ENCODE measurements around the gene FSTL3. TPM values are rescaled to one million over a fixed set of nuclear protein-coding genes. Genes with fewer than 3 reads are reported as not detected.

FSTL3 gene
- total RNA-seq, 1 experiment from 2014 or later: 6.8 TPM

DNA sequence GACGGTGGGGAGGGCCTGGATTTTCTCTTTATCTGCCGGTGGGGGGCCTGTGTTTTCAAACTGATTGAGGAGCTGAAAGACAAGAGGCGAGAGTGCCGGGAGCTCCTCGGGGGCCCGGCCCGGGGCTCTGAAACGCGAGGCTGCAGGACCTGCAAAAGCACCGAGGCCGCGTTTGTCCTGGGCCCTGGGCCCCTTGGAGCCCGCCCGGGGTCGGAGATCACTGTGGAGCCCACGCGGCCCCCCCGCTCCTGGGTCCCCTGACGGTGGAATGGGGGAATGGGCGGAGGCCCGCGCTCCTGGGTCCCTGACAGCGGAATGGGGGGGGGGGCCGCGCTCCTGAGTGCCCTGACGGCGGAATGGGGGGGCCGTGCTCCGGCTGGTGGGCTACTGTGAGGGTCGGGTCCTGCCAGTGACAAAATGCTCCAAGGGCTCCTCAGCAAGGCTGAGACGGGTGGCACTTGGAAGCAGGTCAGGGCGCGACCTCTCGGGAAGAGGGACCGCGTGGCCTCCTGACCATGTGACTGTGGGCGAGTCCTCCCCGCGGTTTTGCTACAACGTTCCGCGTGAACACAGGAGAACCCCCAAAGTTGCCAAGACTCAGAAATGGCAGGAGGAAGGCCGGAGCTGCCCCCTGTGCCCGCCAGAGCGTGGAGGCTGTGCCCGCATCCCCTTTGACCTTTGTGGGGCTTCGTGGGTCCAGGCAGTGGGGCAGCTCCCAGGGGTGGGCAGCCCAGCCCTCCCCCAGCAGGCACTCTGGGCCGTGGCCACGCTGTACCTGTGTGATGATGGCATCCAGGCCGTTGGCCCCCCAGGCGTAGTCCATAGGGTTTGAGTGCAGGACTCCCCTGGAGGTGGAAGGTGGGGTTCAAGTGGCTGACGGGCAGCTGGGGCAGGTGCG lies 27.0 kb upstream of the FSTL3 start:
- H3K9ac ChIP-seq (ENCODE audit: extremely low read depth, insufficient read length, low read length): no peak overlapping the region
- H4K8ac ChIP-seq (replicated peaks; ENCODE audit: insufficient read length, low read depth, low read length): no peak overlapping the region
- Mint-ChIP-seq H3K27me3 (ENCODE audit: low read depth) (no peaks in the 10 kb centered on the region), H3K9me3 (no peaks in the 10 kb centered on the region), H3K27ac (no peak overlapping the region), H3K4me3 (no peak overlapping the region), H3K36me3 (ENCODE audit: insufficient read depth in 1 of 3, low read depth in 3 of 3) (peaks cover 10 to 38% (median 26%) of the 10 kb centered on the region in 3 experiments), H3K4me1 (no peaks in the 10 kb centered on the region)
- no peak overlapping the region for H2AK5ac ChIP-seq (ENCODE audit: insufficient read length, low read length)
- no peak overlapping the region for H3T11ph ChIP-seq (ENCODE audit: low read length)
- peaks cover 12% of the 10 kb centered on the region for H3K79me2 ChIP-seq (ENCODE audit: insufficient read depth, low read length)
- WGBS (ENCODE audit: extremely low coverage, insufficient read length, low lambda C conversion rate): no CpG with 5 or more reads among the region's 53 CpGs
- no peak overlapping the region for H2AFZ ChIP-seq (ENCODE audit: low read length)
- no peak overlapping the region for H2BK20ac ChIP-seq (ENCODE audit: low read depth, low read length, poor library complexity, severe bottlenecking)
- no peak for DNase-seq
- H4K91ac ChIP-seq (ENCODE audit: insufficient read length, low read depth, low read length): no peak overlapping the region
- no peak overlapping the region for H3K27ac ChIP-seq (ENCODE audit: insufficient read length, low read depth, low read length)
- no peaks in the 10 kb centered on the region for H3K4me1 ChIP-seq (ENCODE audit: insufficient read depth, low read length)
- no peaks in the 10 kb centered on the region for H3K9me3 ChIP-seq (ENCODE audit: control insufficient read depth, low read depth, low read length)
- no peak overlapping the region for H3K56ac ChIP-seq (ENCODE audit: insufficient read length, low read depth, low read length)
- H4K20me1 ChIP-seq (ENCODE audit: control insufficient read depth, insufficient read depth, insufficient read length): no peaks in the 10 kb centered on the region
- H3K79me1 ChIP-seq (ENCODE audit: insufficient read depth, low read depth, low read length, poor library complexity, severe bottlenecking): peaks cover 10% of the 10 kb centered on the region
- no peak overlapping the region for H3K14ac ChIP-seq (ENCODE audit: insufficient read depth, low read length)
- no peak overlapping the region for H2BK5ac ChIP-seq (ENCODE audit: insufficient read length, low read length)
- no peaks in the 10 kb centered on the region for H3K27me3 ChIP-seq (ENCODE audit: insufficient read depth, low read length)
- no peak overlapping the region for H3K23ac ChIP-seq (ENCODE audit: insufficient read length, low read depth, low read length)
- no peak overlapping the region for H2BK120ac ChIP-seq (ENCODE audit: low read depth, low read length, poor library complexity, severe bottlenecking)
- no peak overlapping the region for H3K18ac ChIP-seq (ENCODE audit: insufficient read length, low read depth, low read length)
- no peak overlapping the region for H3K4ac ChIP-seq (ENCODE audit: low read depth, low read length)
- H2BK12ac ChIP-seq (ENCODE audit: insufficient read length, low read depth, low read length): no peak overlapping the region
- H4K5ac ChIP-seq (ENCODE audit: insufficient read length, low read depth, low read length): no peak overlapping the region
- TF ChIP-seq, protein P1, sequence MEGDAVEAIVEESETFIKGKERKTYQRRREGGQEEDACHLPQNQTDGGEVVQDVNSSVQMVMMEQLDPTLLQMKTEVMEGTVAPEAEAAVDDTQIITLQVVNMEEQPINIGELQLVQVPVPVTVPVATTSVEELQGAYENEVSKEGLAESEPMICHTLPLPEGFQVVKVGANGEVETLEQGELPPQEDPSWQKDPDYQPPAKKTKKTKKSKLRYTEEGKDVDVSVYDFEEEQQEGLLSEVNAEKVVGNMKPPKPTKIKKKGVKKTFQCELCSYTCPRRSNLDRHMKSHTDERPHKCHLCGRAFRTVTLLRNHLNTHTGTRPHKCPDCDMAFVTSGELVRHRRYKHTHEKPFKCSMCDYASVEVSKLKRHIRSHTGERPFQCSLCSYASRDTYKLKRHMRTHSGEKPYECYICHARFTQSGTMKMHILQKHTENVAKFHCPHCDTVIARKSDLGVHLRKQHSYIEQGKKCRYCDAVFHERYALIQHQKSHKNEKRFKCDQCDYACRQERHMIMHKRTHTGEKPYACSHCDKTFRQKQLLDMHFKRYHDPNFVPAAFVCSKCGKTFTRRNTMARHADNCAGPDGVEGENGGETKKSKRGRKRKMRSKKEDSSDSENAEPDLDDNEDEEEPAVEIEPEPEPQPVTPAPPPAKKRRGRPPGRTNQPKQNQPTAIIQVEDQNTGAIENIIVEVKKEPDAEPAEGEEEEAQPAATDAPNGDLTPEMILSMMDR (conservative IDR thresholded peaks at IDR 0.05): no peak
- H3K4me2 ChIP-seq (ENCODE audit: insufficient read depth, insufficient read length, low read length): no peak overlapping the region
- H2BK15ac ChIP-seq (ENCODE audit: low read depth, low read length): no peak overlapping the region
- no peaks in the 10 kb centered on the region for H3K23me2 ChIP-seq (ENCODE audit: insufficient read length, low read depth, low read length, poor library complexity, severe bottlenecking)

Data from H9 (cell line).